Hindlimb muscle (tissue), 1 donor: ENCODE data around the gene CEP76. TPM values are rescaled to one million over a fixed set of nuclear protein-coding genes. Genes with fewer than 3 reads are reported as not detected.

Experiments
- DNase-seq: peaks from one replicate; pipeline ENCODE4 v3.0.0-alpha.2; 2013
- polyA plus RNA-seq: library from polyadenylated mRNA; unstranded; fragments of 120-200 nt; gene quantifications from one replicate; pipeline ENCODE4 v1.2.1, GENCODE V29; 2013; ENCODE audit not compliant: insufficient read length

Gene CEP76
- polyA plus RNA-seq, 1 donor, result 7.3 TPM

- DNase-seq, result no peak
Observed at GRCh38 chr18:12703664-12704063, 1.1 kb upstream of the CEP76 start.

- no peak for DNase-seq
Observed at GRCh38 chr18:12703096-12703567, 609 bp upstream of the CEP76 start.

- DNase-seq, result no peak
Observed at GRCh38 chr18:12701161-12701560, 1.4 kb downstream of the CEP76 start.

GRCh38 chr18:12699747-12700146 is 2.8 kb downstream of the CEP76 start:
- DNase-seq, result no peak

GRCh38 chr18:12694032-12694431 is 8.5 kb downstream of the CEP76 start:
- no peak for DNase-seq

GRCh38 chr18:12692206-12692605 is 10.3 kb downstream of the CEP76 start:
- no peak for DNase-seq

- no peak for DNase-seq
Observed at GRCh38 chr18:12689256-12689850, 13.2 kb downstream of the CEP76 start.

GRCh38 chr18:12686100-12686499 is 16.4 kb downstream of the CEP76 start:
- no peak for DNase-seq

GRCh38 chr18:12679183-12679786 is 23.2 kb downstream of the CEP76 start:
- DNase-seq, result peak; percentile 45

- no peak for DNase-seq
Observed at GRCh38 chr18:12668041-12668440, 34.5 kb downstream of the CEP76 start.

- DNase-seq, result peak; percentile 55
Observed at GRCh38 chr18:12659904-12660605, 42.5 kb downstream of the CEP76 start.

GRCh38 chr18:12658426-12659138 is 43.9 kb downstream of the CEP76 start:
- peak; percentile 23 for DNase-seq

- peak; percentile 61 for DNase-seq
Observed at GRCh38 chr18:12657684-12658425, 44.7 kb downstream of the CEP76 start, which contains the start of gene SPIRE1. Gene SPIRE1 (minus strand): TSS chr18:12658107. CDS start chr18:12657866, 241 bp downstream.

- peak; percentile 62 for DNase-seq
Observed at GRCh38 chr18:12656938-12657683, 45.4 kb downstream of the CEP76 start.

GRCh38 chr18:12656605-12656937 is 46.0 kb downstream of the CEP76 start:
- DNase-seq, result peak; percentile 16

- DNase-seq, result no peak
Observed at GRCh38 chr18:12654971-12655370, 47.6 kb downstream of the CEP76 start.

- no peak for DNase-seq
Observed at GRCh38 chr18:12652861-12653401, 49.6 kb downstream of the CEP76 start.

- no peak for DNase-seq
Observed at GRCh38 chr18:12651651-12652050, 50.9 kb downstream of the CEP76 start.

GRCh38 chr18:12647773-12648172 is 54.8 kb downstream of the CEP76 start:
- no peak for DNase-seq

- peak; percentile 11 for DNase-seq
Observed at GRCh38 chr18:12645751-12646203, 56.7 kb downstream of the CEP76 start.

- no peak for DNase-seq
Observed at GRCh38 chr18:12645254-12645653, 57.3 kb downstream of the CEP76 start.
